Measurements from ENCODE around the gene G2E3.

G2E3 gene

GRCh38 chr14:30656190-30656632 lies 97.3 kb downstream of the G2E3 start:
- peak; percentile 32 for DNase-seq (ENCODE audit: low spot score)

DNA sequence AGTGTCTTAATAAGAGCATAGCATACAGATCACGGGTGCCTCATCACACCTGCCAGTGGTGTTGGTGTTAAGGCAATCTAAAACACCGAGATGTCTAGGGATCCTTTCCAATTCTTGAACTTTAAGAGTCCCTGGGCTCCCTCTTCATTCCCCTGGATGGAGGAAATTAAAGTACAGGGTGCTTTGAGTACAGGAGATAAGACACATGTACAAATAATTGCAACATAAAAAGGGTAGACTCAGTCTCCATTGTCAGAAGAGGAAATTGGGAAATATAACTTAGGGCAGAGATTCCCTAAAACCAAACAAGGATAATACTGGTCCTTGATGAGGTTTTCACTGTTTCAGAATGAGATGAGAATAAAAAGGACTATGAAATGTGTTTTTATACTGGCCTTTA lies 98.1 kb downstream of the G2E3 start:
- no peak for DNase-seq (ENCODE audit: low spot score)

DNA sequence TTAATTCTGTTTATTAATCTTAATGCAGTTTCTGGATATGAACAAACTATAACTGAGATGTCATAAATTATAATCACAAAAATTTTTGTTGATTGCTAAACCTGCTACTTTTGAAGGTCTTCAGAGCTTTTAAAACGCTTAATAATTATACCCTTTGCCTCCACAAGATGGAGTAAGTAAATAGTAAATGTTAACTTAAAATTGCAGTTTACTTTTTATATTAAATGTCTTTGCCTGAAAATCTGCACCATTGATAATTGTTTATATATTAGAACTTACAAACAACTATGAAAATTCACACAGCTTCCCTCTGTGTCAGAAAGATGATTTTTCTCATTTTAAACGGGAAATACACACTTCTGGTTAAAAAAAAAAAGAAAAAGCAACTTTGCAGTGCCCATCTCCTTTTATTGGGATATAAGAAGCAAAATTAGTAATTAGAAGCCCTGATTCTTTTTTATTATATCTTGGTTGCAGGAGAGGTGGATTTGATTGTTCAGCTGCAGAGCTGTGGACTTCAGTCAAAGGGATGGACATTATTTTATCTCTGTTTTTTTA lies 98.7 kb downstream of the G2E3 start:
- no peak for DNase-seq (ENCODE audit: low spot score)

DNA sequence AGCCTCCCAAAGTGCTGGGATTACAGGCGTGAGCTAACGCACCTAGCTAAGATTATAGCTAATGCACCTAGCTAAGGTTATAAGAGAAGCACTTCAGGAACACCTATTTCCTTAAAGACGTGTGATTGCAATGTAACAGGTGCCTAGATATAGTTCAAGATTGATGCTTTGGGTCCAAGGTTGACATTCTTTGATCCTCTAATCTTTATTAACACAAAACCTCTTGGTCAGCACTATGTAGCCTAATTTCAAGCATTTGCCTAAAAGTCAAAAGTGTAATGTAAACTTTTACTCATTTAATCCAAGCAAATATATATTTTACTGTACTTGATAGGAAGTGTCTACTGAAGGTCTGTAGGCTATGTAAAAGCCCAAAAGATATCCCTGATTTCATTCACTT lies 99.7 kb downstream of the G2E3 start:
- DNase-seq (ENCODE audit: low spot score): no peak

- no peak for DNase-seq (ENCODE audit: low spot score)
These were observed 110.6 kb downstream of the G2E3 start for GRCh38 chr14:30669594-30669993.
